Cardiac fibroblast (primary cell): Measurements from ENCODE around the gene SRSF7.
"Not testable (repeated sequence)": the region's sequence is repeated elsewhere in the genome, so short reads cannot be mapped to it uniquely, and the experiment has no call there.

Experiments
- DNase-seq, 2 donors: peaks; one replicate each; pipeline versions ENCODE4 v3.0.0 to v3.0.0-alpha.2; 2010; ENCODE audit warnings: low read depth in 2 of 2
- H3K4me3 ChIP-seq, 2 donors: replicated peaks in 1 of 2; 1 replicate in 1 of 2; 2 replicates in 1 of 2; pipeline ENCODE4 v1.5.1; 2011; ENCODE audit warnings: low read depth in 2 of 2, low read length in 2 of 2, mild to moderate bottlenecking in 2 of 2, moderate library complexity in 1 of 2
- CTCF ChIP-seq: IDR thresholded peaks from one replicate; pipeline ENCODE4 v1.5.1; 2011; ENCODE audit warnings: low read depth, mild to moderate bottlenecking, low read length, inconsistent platforms

The SRSF7 gene

GRCh38 chr2:38750891-38751595, at the start of gene SRSF7:
SRSF7 (minus strand) TSS chr2:38751361; CDS start chr2:38751256, 105 bp downstream.
- H3K4me3 ChIP-seq = peak within 1 kb of the TSS; percentile 98 to 100
- peak; percentile 100 for DNase-seq
- TF ChIP-seq CTCF = no peak

- no peak for TF ChIP-seq CTCF
- no peak for DNase-seq
- no peak overlapping the region for H3K4me3 ChIP-seq
Observed at GRCh38 chr2:38797953-38798352, 46.8 kb upstream of the SRSF7 start.

- DNase-seq = no peak
- no peak for TF ChIP-seq CTCF
- H3K4me3 ChIP-seq = no peak overlapping the region
Observed at GRCh38 chr2:38797250-38797676, 46.1 kb upstream of the SRSF7 start.

GRCh38 chr2:38795016-38795415, 43.9 kb upstream of the SRSF7 start:
- DNase-seq = not testable (repeated sequence)

GRCh38 chr2:38794235-38794946, 43.2 kb upstream of the SRSF7 start:
- H3K4me3 ChIP-seq = no peak overlapping the region
- TF ChIP-seq CTCF = no peak
- DNase-seq = no peak

More at GRCh38 chr2:38795016-38795415, 43.9 kb upstream of the SRSF7 start:
- H3K4me3 ChIP-seq = not testable (repeated sequence)

- DNase-seq = no peak
- no peak for TF ChIP-seq CTCF
- no peak overlapping the region for H3K4me3 ChIP-seq
Observed at GRCh38 chr2:38793511-38793910, 42.4 kb upstream of the SRSF7 start.

- H3K4me3 ChIP-seq = no peak overlapping the region
- TF ChIP-seq CTCF = no peak
- DNase-seq = no peak
Observed at GRCh38 chr2:38792751-38793150, 41.6 kb upstream of the SRSF7 start.

- DNase-seq, H3K4me3 ChIP-seq: not testable (repeated sequence)
Observed at GRCh38 chr2:38792321-38792720, 41.2 kb upstream of the SRSF7 start.
